Heart left ventricle (tissue), 16 donors: ENCODE data around the gene TMEM106A. TPM values are rescaled to one million over a fixed set of nuclear protein-coding genes. Genes with fewer than 3 reads are reported as not detected.

Experiments used
- ATAC-seq, 4 donors: fragments of 200-7000 bp; cut with Tn5 transposase; one replicate each; pipeline ENCODE4 v1.9.1; 2020 to 2022; ENCODE audit warnings: moderate library complexity in 4 of 4, mild to moderate bottlenecking in 3 of 4, moderate number of reproducible peaks in 1 of 4
- DNase-seq, 5 donors: peaks; one replicate each; pipeline ENCODE4 v3.0.0-alpha.2; 2020
- H3K27ac ChIP-seq, 12 donors: fragments of 200-600 bp; sonication (generic) in 4 of 12; one replicate each; pipeline versions ENCODE4 v1.5.0 to v1.8.0; 2016 to 2022; ENCODE audit warnings: mild to moderate bottlenecking in 2 of 12
- H3K27me3 ChIP-seq, 9 donors: fragments of 200-600 bp; sonication (generic) in 2 of 9; one replicate each; pipeline versions ENCODE4 v1.5.1 to v1.8.0; 2016 to 2022; ENCODE audit warnings: mild to moderate bottlenecking in 3 of 9
- H3K36me3 ChIP-seq, 9 donors: fragments of 200-600 bp; sonication (generic) in 2 of 9; one replicate each; pipeline versions ENCODE4 v1.5.0 to v1.8.0; 2018 to 2022; ENCODE audit warnings: mild to moderate bottlenecking in 2 of 9
- H3K4me1 ChIP-seq, 12 donors: fragments of 200-600 bp; sonication (generic) in 4 of 12; one replicate each; pipeline versions ENCODE4 v1.5.0 to v1.8.0; 2016 to 2022; ENCODE audit warnings: mild to moderate bottlenecking in 3 of 12
- H3K4me3 ChIP-seq, 12 donors: fragments of 200-600 bp; sonication (generic) in 4 of 12; one replicate each; pipeline versions ENCODE4 v1.5.0 to v1.8.0; 2017 to 2022; ENCODE audit warnings: mild to moderate bottlenecking in 9 of 12, moderate library complexity in 4 of 12
- H3K9me3 ChIP-seq, 12 donors: fragments of 200-600 bp; sonication (generic) in 4 of 12; one replicate each; pipeline versions ENCODE4 v1.5.0 to v1.8.0; 2016 to 2022; ENCODE audit warnings: mild to moderate bottlenecking in 1 of 12
- CTCF ChIP-seq, 12 donors: fragments of 200-600 bp; sonication (generic) in 4 of 12; IDR thresholded peaks; one replicate each; pipeline versions ENCODE4 v1.5.0 to v1.8.0; 2018 to 2022; ENCODE audit warnings: antibody characterized with exemption in 12 of 12, mild to moderate bottlenecking in 5 of 12
- POLR2A ChIP-seq, 2 donors: fragments of 450-650 bp; IDR thresholded peaks; one replicate each; pipeline ENCODE4 v1.6.1; 2017; ENCODE audit warnings: antibody characterized with exemption in 2 of 2, mild to moderate bottlenecking in 2 of 2, moderate library complexity in 2 of 2
- WGBS, 4 donors: extraction: QIAGEN DNeasy Blood & Tissue Kit in 2 of 4; methylation state at CpG; one replicate each; pipeline versions ENCODE4 v1.1.5 to v1.1.7; 2013 to 2018; 5-methylcytosine and 5-hydroxymethylcytosine counted together
- intact Hi-C, 10 donors: fragments of 100-400 bp; cut with DNase I; formaldehyde crosslinking; loops; one replicate each; pipeline versions ENCODE4 v1.11.1 to v1.14.2; 2022
- polyA plus RNA-seq, 2 donors: library from polyadenylated mRNA; stranded (reverse); fragments of 200-250 nt; gene quantifications; one replicate each; pipeline ENCODE4 v1.2.3, GENCODE V29; 2013
- total RNA-seq, 9 donors: library from RNA; depleted of rRNA in 2 of 9; stranded (reverse); fragments of >200 nt in 2 of 9; fragmentation: NEBNext Ultra II Directional in 3 of 9; extraction: Animal tissue kit (Norgen Biotek cat#: 25700) in 3 of 9; gene quantifications; one replicate each; pipeline versions ENCODE4 v1.1.0 to v1.2.4, GENCODE V29; 2016 to 2023
- donor health status: ischemic (EF 13 %, LVEDD 7.1; RV severe dilation, severe dysfunction).
- donor health status: healthy with polysubstance abuse.
- donor health status: DM: no; HTN: yes; CAD: no.
- donor health status: DM: no; HTN: no; CAD: no.
- donor health status: ischemic (EF 25% LVEDD 6.9; RV normal size, moderate dysfunction).
- donor health status: ischemic (EF 25% LVEDD 5.7; RV mildly dilated, moderate dysfunction).
- donor health status: healthy.
- donor health status: DM: yes; HTN: yes; CAD: no.
- donor health status: ischemic (EF 35%, LVEDD 5.7; RV mildly dilated, moderate dysfunction).
- donor health status: nonischemic (EF 11% LVEDD 7.7; RV severe dilation, severe dysfunction).
- donor health status: DM: yes; HTN: yes; CAD: no.
- donor health status: PGD.
- donor health status: ischemic (EF 29% LVEDD 5.4; RV normal size, mild dysfunction).
- donor health status: nonischemic (EF 23%, LVEDD 6.1; RV moderate dilation, normal function).

Gene TMEM106A
- total and polyA plus RNA-seq, 11 donors = 1.3 to 26.0 (median 2.0) TPM

- TF ChIP-seq CTCF (IDR thresholded peaks at IDR 0.05) (no peak), POLR2A (IDR thresholded peaks at IDR 0.05) (no peak)
Measured at GRCh38 chr17:43212641-43213490, 1.2 kb downstream of the TMEM106A start.

DNA sequence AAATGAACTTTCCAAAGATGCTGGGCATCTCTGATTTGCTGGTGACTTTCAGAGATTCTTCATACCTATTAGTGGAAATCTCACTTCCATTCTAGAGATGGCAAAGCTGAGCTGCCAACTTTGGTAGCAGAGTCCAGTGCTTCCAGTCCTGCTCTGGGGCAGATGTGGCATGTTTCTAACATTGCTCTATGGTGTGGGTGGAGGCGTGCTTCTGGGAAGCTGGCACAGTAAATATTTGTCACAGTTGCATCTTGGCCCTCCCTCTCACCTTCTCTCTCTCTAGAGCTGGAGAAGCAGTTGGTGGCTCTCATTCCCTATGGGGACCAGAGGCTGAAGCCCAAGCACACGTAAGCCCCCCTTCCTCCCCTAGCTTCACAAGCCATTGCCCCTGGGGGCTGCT is 1.9 kb downstream of the TMEM106A start:
- Histone ChIP-seq H3K36me3 (peaks cover 0 to 72% (median 46%) of the 10 kb centered on the region in 9 donors), H3K27ac (no peak overlapping the region), H3K4me3 (peak overlapping the region in 3 of 12 donors; percentile 29 to 85 (median 80)), H3K27me3 (no peaks in the 10 kb centered on the region), H3K4me1 (peaks cover 0 to 35% (median 12%) of the 10 kb centered on the region in 12 donors), H3K9me3 (no peaks in the 10 kb centered on the region)
- no peak for ATAC-seq
- no peak for DNase-seq
- intact Hi-C loops = loop anchor here in 4 of 10 donors (5.0 to 10.0 kb wide), 3 partner anchors 41 to 189 kb away; partner anchors contain the start of genes RND2 (in 2 of the 4), VAT1 (in 2 of the 4) and NBR1 (in 1 of the 4)
- TF ChIP-seq CTCF (IDR thresholded peaks at IDR 0.05) (no peak), POLR2A (IDR thresholded peaks at IDR 0.05) (no peak)
- WGBS, 4 donors = 95 to 98% (median 95%) methylated on average over 2 of the region's 2 CpGs

More at GRCh38 chr17:43212641-43213490, 1.2 kb downstream of the TMEM106A start:
- intact Hi-C loops = loop anchor here in 4 of 10 donors (5.0 to 10.0 kb wide), 3 partner anchors 41 to 188 kb away; partner anchors contain the start of genes RND2 (in 2 of the 4), VAT1 (in 2 of the 4) and NBR1 (in 1 of the 4)
- 62 to 76% (median 71%) methylated on average over 7 of the region's 7 CpGs for WGBS, 4 donors
- DNase-seq = no peak
- Histone ChIP-seq H3K4me1 (peaks cover 0 to 35% (median 12%) of the 10 kb centered on the region in 12 donors), H3K27ac (peak overlapping the region in 10 of 12 donors; percentile 26 to 95 (median 82)), H3K9me3 (no peaks in the 10 kb centered on the region), H3K36me3 (peaks cover 0 to 72% (median 51%) of the 10 kb centered on the region in 9 donors), H3K27me3 (no peaks in the 10 kb centered on the region), H3K4me3 (peak overlapping the region in 11 of 12 donors; percentile 47 to 85 (median 69))
- ATAC-seq = peak in 2 of 4 donors; percentile 9 to 26

GRCh38 chr17:43215341-43215740 is 3.7 kb downstream of the TMEM106A start:
- DNase-seq = no peak
- Histone ChIP-seq H3K4me3 (no peak overlapping the region), H3K9me3 (no peaks in the 10 kb centered on the region), H3K27ac (no peak overlapping the region), H3K4me1 (peaks cover 0 to 34% (median 12%) of the 10 kb centered on the region in 12 donors), H3K36me3 (peaks cover 0 to 68% (median 30%) of the 10 kb centered on the region in 9 donors), H3K27me3 (no peaks in the 10 kb centered on the region)
- TF ChIP-seq POLR2A (IDR thresholded peaks at IDR 0.05) (no peak), CTCF (IDR thresholded peaks at IDR 0.05) (no peak)
- no peak for ATAC-seq
- 90 to 98% (median 91%) methylated on average over 3 of the region's 3 CpGs for WGBS, 4 donors
- intact Hi-C loops = loop anchor here in 3 of 10 donors (10.0 kb wide), 2 partner anchors 129 to 191 kb away; partner anchors contain the start of genes RND2 (in 2 of the 3) and VAT1 (in 2 of the 3)

DNA sequence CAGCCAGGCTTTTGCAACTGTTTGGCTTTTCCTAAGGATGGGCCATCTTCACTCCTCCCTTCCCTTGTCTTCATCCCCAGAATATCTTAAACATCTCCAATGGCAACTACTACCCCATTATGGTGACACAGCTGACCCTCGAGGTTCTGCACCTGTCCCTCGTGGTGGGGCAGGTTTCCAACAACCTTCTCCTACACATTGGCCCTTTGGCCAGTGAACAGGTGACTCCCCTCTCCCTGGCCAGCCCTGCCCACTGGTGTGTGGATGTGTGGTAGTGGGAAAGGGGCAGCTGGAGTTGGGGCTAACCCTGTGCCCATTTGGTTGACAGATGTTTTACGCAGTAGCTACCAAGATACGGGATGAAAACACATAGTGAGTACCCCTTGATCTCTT is 4.7 kb downstream of the TMEM106A start:
- DNase-seq (peak in 1 of 5 donors; percentile 13), ATAC-seq (no peak)
- Histone ChIP-seq H3K4me1 (peaks cover 0 to 24% (median 8%) of the 10 kb centered on the region in 12 donors), H3K4me3 (no peak overlapping the region), H3K27me3 (no peaks in the 10 kb centered on the region), H3K9me3 (no peaks in the 10 kb centered on the region), H3K27ac (no peak overlapping the region), H3K36me3 (peaks cover 0 to 73% (median 24%) of the 10 kb centered on the region in 9 donors)
- intact Hi-C loops = loop anchor here in 3 of 10 donors (10.0 kb wide), 2 partner anchors 128 to 192 kb away; partner anchors contain the start of genes RND2 (in 2 of the 3) and VAT1 (in 2 of the 3)
- TF ChIP-seq CTCF (IDR thresholded peaks at IDR 0.05) (no peak), POLR2A (IDR thresholded peaks at IDR 0.05) (no peak)
- WGBS, 4 donors = 90 to 96% (median 94%) methylated on average over 4 of the region's 4 CpGs
